Loucy (cell line): ENCODE measurements around the gene GRHL1.

Experiments
- EZH2phosphoT487 ChIP-seq: fragments of 200-600 bp; IDR thresholded peaks from 2 replicates; pipeline ENCODE4 v1.6.1; 2018; ENCODE audit warnings: antibody characterized with exemption, mild to moderate bottlenecking, moderate library complexity, borderline replicate concordance
- TF ChIP-seq, protein P1 (sequence below): fragments of 200-600 bp; sonication (generic); conservative IDR thresholded peaks from 2 replicates; pipeline ENCODE4 v1.5.1; 2014; ENCODE audit warnings: mild to moderate bottlenecking, antibody characterized with exemption, low read length

DNA sequence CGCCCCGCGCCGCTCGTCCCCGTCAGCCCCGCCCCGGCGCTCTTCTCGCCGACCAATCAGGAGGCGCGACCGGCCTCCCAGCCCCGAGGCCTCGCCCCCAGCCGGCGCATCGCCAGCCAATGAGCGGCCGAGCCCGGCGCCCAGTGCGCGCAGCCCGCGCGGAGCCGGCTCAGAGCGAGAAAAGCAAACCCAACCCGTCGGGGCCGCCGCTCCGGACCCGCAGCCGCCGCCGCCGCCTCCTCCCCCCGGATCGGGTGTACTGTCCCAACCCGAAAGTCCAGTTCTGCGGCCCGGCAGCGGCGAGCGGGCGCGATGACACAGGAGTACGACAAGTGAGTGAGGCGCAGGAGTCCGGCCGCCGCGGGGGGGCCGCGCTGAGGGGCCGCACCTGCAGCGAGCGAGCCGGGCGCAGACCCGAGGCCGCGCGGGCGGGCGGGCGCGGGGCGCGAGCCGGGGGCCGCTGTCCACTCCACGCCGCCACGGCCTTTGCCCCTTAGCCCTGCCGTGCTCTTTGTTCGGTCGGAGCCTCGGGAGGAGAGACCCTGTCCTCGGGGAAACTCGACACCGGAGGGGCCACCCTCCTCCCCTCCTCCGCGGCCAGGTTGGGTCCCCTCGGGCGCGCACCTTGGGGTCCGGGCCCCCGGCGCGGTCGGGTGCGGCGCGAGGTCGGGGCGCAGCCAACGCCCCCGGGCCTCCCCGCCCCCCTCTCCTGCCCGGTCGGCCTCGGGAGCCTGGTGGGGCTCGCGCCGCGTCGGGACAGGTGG lies at the start of gene GRHL1:
- TF ChIP-seq, protein P1, sequence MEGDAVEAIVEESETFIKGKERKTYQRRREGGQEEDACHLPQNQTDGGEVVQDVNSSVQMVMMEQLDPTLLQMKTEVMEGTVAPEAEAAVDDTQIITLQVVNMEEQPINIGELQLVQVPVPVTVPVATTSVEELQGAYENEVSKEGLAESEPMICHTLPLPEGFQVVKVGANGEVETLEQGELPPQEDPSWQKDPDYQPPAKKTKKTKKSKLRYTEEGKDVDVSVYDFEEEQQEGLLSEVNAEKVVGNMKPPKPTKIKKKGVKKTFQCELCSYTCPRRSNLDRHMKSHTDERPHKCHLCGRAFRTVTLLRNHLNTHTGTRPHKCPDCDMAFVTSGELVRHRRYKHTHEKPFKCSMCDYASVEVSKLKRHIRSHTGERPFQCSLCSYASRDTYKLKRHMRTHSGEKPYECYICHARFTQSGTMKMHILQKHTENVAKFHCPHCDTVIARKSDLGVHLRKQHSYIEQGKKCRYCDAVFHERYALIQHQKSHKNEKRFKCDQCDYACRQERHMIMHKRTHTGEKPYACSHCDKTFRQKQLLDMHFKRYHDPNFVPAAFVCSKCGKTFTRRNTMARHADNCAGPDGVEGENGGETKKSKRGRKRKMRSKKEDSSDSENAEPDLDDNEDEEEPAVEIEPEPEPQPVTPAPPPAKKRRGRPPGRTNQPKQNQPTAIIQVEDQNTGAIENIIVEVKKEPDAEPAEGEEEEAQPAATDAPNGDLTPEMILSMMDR = no peak
- TF ChIP-seq EZH2phosphoT487 = no peak
